ENCODE data around the gene INTS11.

- TF ChIP-seq CTCF (IDR thresholded peaks at IDR 0.05 in 2 of 3, conservative IDR thresholded peaks at IDR 0.05 in 1 of 3; ENCODE audit: borderline replicate concordance in 1 of 3, insufficient read depth in 1 of 3, low read depth in 2 of 3, low read length in 2 of 3) (no peak), POLR2A (IDR thresholded peaks at IDR 0.05; ENCODE audit: borderline replicate concordance, extremely low read depth, insufficient read depth, insufficient read length) (no peak), RAD21 (IDR thresholded peaks at IDR 0.05; ENCODE audit: low read depth) (no peak)
These were observed 37.5 kb upstream of the INTS11 start for GRCh38 chr1:1361982-1362423.

All from HCT116 (cell line).